Left lung (tissue), 10 donors: ENCODE data around the gene STAT5A. TPM values are rescaled to one million over a fixed set of nuclear protein-coding genes. Genes with fewer than 3 reads are reported as not detected.
"Not testable (repeated sequence)": the region's sequence is repeated elsewhere in the genome, so short reads cannot be mapped to it uniquely, and the experiment has no call there.

Experiments used
- ATAC-seq: fragments of 200-7000 bp; cut with Tn5 transposase; one replicate; pipeline ENCODE4 v1.9.1; 2020; ENCODE audit warnings: moderate library complexity
- DNase-seq, 4 donors: peaks; one replicate each; pipeline ENCODE4 v3.0.0-alpha.2; 2013 to 2020
- H3K27ac ChIP-seq, 2 donors: fragments of 200-600 bp; sonication (generic) in 1 of 2; one replicate each; pipeline versions ENCODE4 v1.5.0 to v1.8.0; 2020 to 2021
- H3K27me3 ChIP-seq, 2 donors: fragments of 200-600 bp; sonication (generic) in 1 of 2; one replicate each; pipeline versions ENCODE4 v1.5.0 to v1.8.0; 2020 to 2021
- H3K36me3 ChIP-seq, 2 donors: fragments of 200-600 bp; sonication (generic) in 1 of 2; one replicate each; pipeline versions ENCODE4 v1.5.0 to v1.8.0; 2020 to 2021
- H3K4me1 ChIP-seq, 2 donors: fragments of 200-600 bp; one replicate each; pipeline ENCODE4 v1.8.0; 2021
- H3K4me3 ChIP-seq, 2 donors: fragments of 200-600 bp; sonication (generic) in 1 of 2; one replicate each; pipeline versions ENCODE4 v1.5.0 to v1.8.0; 2020 to 2021; ENCODE audit warnings: mild to moderate bottlenecking in 1 of 2
- H3K9me3 ChIP-seq, 2 donors: fragments of 200-600 bp; sonication (generic) in 1 of 2; one replicate each; pipeline versions ENCODE4 v1.5.0 to v1.8.0; 2020 to 2021
- intact Hi-C, 2 donors: fragments of 100-400 bp; cut with DNase I; formaldehyde crosslinking; loops; one replicate each; pipeline versions ENCODE4 v1.11.2 to v1.14.2; 2022
- polyA plus RNA-seq, 6 donors: library from polyadenylated mRNA; unstranded; fragments of 120-200 nt; gene quantifications; one replicate each; pipeline ENCODE4 v1.2.1, GENCODE V29; 2013; ENCODE audit not compliant: insufficient read length in 6 of 6
- total RNA-seq, 2 donors: library from RNA; stranded (reverse); fragmentation: NEBNext Ultra II Directional; extraction: Animal tissue kit (Norgen Biotek cat#: 25700); gene quantifications; one replicate each; pipeline ENCODE4 v1.2.1, GENCODE V29; 2021
- TF ChIP-seq, protein P1 (sequence below), 2 donors: fragments of 200-600 bp; sonication (generic) in 1 of 2; IDR thresholded peaks; one replicate each; pipeline versions ENCODE4 v1.5.0 to v1.8.0; 2021; ENCODE audit warnings: antibody characterized with exemption in 2 of 2
- donor health status: DM: no; HTN: yes; CAD: no.
- donor health status: DM: no; HTN: no; CAD: no.

Gene STAT5A
- total and polyA plus RNA-seq, 8 donors = 10.3 to 47.4 (median 12.3) TPM

- H3K27ac ChIP-seq, H3K27me3 ChIP-seq, ATAC-seq, DNase-seq, H3K9me3 ChIP-seq, intact Hi-C loops, H3K4me1 ChIP-seq, H3K4me3 ChIP-seq: not testable (repeated sequence)
- peaks cover 0 to 94% of the 10 kb centered on the region in 2 donors for H3K36me3 ChIP-seq
Measured at GRCh38 chr17:42299913-42300312, 11.6 kb downstream of the STAT5A start.

DNA sequence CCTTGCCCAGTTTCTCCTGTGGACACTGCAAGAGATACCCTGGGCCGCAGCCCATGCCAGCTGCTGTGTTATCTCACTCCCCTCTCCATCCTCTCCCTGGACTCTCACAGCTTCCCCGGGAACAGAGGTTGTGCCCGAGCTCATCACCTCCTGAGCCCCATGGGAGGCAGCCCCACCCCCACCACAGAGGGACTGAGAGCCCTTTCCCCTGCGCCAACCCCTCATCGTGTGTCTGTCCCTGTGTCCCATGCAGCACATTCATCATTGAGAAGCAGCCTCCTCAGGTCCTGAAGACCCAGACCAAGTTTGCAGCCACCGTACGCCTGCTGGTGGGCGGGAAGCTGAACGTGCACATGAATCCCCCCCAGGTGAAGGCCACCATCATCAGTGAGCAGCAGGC is 12.7 kb downstream of the STAT5A start:
- intact Hi-C loops = no loop called here
- TF ChIP-seq, protein P1, sequence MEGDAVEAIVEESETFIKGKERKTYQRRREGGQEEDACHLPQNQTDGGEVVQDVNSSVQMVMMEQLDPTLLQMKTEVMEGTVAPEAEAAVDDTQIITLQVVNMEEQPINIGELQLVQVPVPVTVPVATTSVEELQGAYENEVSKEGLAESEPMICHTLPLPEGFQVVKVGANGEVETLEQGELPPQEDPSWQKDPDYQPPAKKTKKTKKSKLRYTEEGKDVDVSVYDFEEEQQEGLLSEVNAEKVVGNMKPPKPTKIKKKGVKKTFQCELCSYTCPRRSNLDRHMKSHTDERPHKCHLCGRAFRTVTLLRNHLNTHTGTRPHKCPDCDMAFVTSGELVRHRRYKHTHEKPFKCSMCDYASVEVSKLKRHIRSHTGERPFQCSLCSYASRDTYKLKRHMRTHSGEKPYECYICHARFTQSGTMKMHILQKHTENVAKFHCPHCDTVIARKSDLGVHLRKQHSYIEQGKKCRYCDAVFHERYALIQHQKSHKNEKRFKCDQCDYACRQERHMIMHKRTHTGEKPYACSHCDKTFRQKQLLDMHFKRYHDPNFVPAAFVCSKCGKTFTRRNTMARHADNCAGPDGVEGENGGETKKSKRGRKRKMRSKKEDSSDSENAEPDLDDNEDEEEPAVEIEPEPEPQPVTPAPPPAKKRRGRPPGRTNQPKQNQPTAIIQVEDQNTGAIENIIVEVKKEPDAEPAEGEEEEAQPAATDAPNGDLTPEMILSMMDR (IDR thresholded peaks at IDR 0.05) = no peak
- H3K9me3 ChIP-seq = no peaks in the 10 kb centered on the region
- ATAC-seq = no peak
- H3K27ac ChIP-seq = no peak overlapping the region
- H3K27me3 ChIP-seq = no peaks in the 10 kb centered on the region
- H3K4me3 ChIP-seq = no peak overlapping the region
- peaks cover 0 to 94% of the 10 kb centered on the region in 2 donors for H3K36me3 ChIP-seq
- no peak for DNase-seq
- H3K4me1 ChIP-seq = no peaks in the 10 kb centered on the region

DNA sequence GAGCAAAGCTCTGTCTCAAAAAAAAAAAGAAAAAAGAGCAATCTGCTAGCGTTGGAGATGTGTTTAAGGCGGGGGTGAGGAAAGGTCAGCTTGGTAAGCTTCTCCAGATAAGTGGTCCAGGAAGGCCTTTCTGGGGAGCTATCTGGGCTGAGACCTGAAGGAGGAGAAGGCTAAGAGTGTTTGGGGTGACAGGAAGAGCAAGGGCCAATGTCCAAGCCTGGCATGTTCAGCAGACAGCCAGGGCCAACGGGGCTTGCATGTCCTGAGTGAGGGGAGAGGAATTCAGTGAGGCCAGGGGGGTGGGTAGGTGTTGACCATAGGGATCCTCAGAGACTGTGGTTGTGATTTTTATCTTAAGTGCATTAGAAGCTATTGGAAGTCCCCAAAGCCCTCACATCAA is 15.4 kb downstream of the STAT5A start:
- Histone ChIP-seq H3K9me3 (no peaks in the 10 kb centered on the region), H3K36me3 (peaks cover 0 to 96% of the 10 kb centered on the region in 2 donors), H3K4me3 (no peak overlapping the region), H3K4me1 (no peaks in the 10 kb centered on the region), H3K27ac (no peak overlapping the region), H3K27me3 (no peaks in the 10 kb centered on the region)
- no peak for ATAC-seq
- TF ChIP-seq, protein P1 (IDR thresholded peaks at IDR 0.05) = no peak
- DNase-seq = no peak
- intact Hi-C loops = no loop called here

DNA sequence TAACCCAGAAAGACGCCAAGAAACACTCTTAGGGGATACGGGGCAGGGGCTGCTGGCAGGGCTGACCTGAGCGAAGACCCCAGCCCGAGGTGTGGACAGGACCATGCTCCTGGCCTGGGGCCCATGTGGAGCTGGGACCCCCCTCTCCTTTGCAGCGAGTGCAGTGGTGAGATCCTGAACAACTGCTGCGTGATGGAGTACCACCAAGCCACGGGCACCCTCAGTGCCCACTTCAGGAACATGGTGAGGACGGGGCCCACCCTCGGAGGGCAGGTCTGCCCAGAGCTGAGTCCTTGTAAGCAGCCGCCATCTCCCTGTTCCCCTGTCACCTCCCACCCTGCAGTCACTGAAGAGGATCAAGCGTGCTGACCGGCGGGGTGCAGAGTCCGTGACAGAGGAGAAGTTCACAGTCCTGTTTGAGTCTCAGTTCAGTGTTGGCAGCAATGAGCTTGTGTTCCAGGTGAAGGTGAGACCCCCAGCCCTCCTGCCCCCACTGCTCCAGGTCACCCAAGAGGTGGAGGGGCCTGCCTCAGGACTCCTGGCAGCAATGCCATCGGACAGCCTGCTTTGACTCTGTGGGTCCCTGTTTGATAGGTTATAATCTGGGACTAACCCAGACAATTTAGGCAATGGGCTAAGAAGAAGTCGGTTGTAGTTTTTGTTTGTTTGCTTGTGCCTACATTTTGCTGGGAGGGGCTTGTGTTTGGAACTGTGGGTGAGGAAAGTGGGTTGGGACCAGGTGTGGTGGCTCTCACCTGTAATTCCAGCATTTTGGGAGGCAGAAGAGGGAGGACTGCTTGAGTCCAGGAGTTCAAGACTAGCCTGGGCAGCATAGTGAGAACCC is 16.1 kb downstream of the STAT5A start:
- Histone ChIP-seq H3K36me3 (peaks cover 0 to 96% of the 10 kb centered on the region in 2 donors), H3K27me3 (no peaks in the 10 kb centered on the region), H3K4me1 (no peaks in the 10 kb centered on the region), H3K4me3 (no peak overlapping the region), H3K9me3 (no peaks in the 10 kb centered on the region), H3K27ac (no peak overlapping the region)
- ATAC-seq (no peak), DNase-seq (no peak)
- intact Hi-C loops = no loop called here
- TF ChIP-seq, protein P1 (IDR thresholded peaks at IDR 0.05) = no peak

- H3K4me1 ChIP-seq, H3K9me3 ChIP-seq, H3K27ac ChIP-seq, DNase-seq, H3K4me3 ChIP-seq, intact Hi-C loops, H3K27me3 ChIP-seq, ATAC-seq: not testable (repeated sequence)
- peaks cover 0 to 99% of the 10 kb centered on the region in 2 donors for H3K36me3 ChIP-seq
Measured at GRCh38 chr17:42305031-42305330, 16.7 kb downstream of the STAT5A start.

- intact Hi-C loops = no loop called here
- no peaks in the 10 kb centered on the region for H3K9me3 ChIP-seq
- H3K4me1 ChIP-seq = peaks cover 0 to under 1% of the 10 kb centered on the region in 2 donors
- H3K36me3 ChIP-seq = peaks cover 0 to 100% of the 10 kb centered on the region in 2 donors
- H3K4me3 ChIP-seq = no peak overlapping the region
- H3K27me3 ChIP-seq = no peaks in the 10 kb centered on the region
- H3K27ac ChIP-seq = no peak overlapping the region
- TF ChIP-seq, protein P1 (IDR thresholded peaks at IDR 0.05) = no peak
- ATAC-seq (no peak), DNase-seq (no peak)
Measured at GRCh38 chr17:42305543-42306384, 17.5 kb downstream of the STAT5A start.
